H9 (cell line): Measurements from ENCODE around the gene PPP2R5E. TPM values are rescaled to one million over a fixed set of nuclear protein-coding genes. Genes with fewer than 3 reads are reported as not detected.

Source experiments
- DNase-seq: peaks from one replicate; pipeline ENCODE4 v3.0.0-alpha.2; 2017
- H2AFZ ChIP-seq: one replicate; pipeline ENCODE4 v1.6.1; 2013; ENCODE audit warnings: mild to moderate bottlenecking, low read length, control low read depth, moderate library complexity
- H2AK5ac ChIP-seq: 2 replicates; pipeline ENCODE4 v1.6.1; 2013; ENCODE audit warnings: low read length, control low read depth, mixed read lengths; ENCODE audit not compliant: insufficient read length
- H2BK120ac ChIP-seq: one replicate; pipeline ENCODE4 v1.6.1; 2013; ENCODE audit warnings: low read depth, mild to moderate bottlenecking, low read length, control low read depth, inconsistent platforms; ENCODE audit not compliant: poor library complexity, severe bottlenecking
- H2BK12ac ChIP-seq: 2 replicates; pipeline ENCODE4 v1.6.1; 2013; ENCODE audit warnings: low read length, control low read depth, mixed read lengths, low read depth; ENCODE audit not compliant: insufficient read length
- H2BK15ac ChIP-seq: 2 replicates; pipeline ENCODE4 v1.6.1; 2013; ENCODE audit warnings: low read depth, low read length, control low read depth
- H2BK20ac ChIP-seq: one replicate; pipeline ENCODE4 v1.6.1; 2013; ENCODE audit warnings: low read depth, mild to moderate bottlenecking, low read length, control low read depth, inconsistent platforms; ENCODE audit not compliant: poor library complexity, severe bottlenecking
- H2BK5ac ChIP-seq: 2 replicates; pipeline ENCODE4 v1.6.1; 2013; ENCODE audit warnings: low read length, control low read depth, mixed read lengths; ENCODE audit not compliant: insufficient read length
- H3K14ac ChIP-seq: 2 replicates; pipeline ENCODE4 v1.6.1; 2013; ENCODE audit warnings: low read length, control low read depth; ENCODE audit not compliant: insufficient read depth
- H3K18ac ChIP-seq: 2 replicates; pipeline ENCODE4 v1.6.1; 2013; ENCODE audit warnings: low read depth, mild to moderate bottlenecking, mixed read lengths, low read length, control low read depth; ENCODE audit not compliant: insufficient read length
- H3K23ac ChIP-seq: 2 replicates; pipeline ENCODE4 v1.6.1; 2013; ENCODE audit warnings: low read length, control low read depth, mixed read lengths, low read depth; ENCODE audit not compliant: insufficient read length
- H3K23me2 ChIP-seq: 2 replicates; pipeline ENCODE4 v1.6.1; 2013; ENCODE audit warnings: low read depth, mild to moderate bottlenecking, mixed read lengths, low read length, control low read depth; ENCODE audit not compliant: insufficient read length, poor library complexity, severe bottlenecking
- H3K27ac ChIP-seq: 2 replicates; pipeline ENCODE4 v1.5.1; 2013; ENCODE audit warnings: low read length, control low read depth, mixed read lengths, low read depth; ENCODE audit not compliant: insufficient read length
- H3K27me3 ChIP-seq: 2 replicates; pipeline ENCODE4 v1.6.1; 2013; ENCODE audit warnings: low read length, control low read depth, inconsistent platforms; ENCODE audit not compliant: insufficient read depth
- H3K4ac ChIP-seq: 2 replicates; pipeline ENCODE4 v1.6.1; 2013; ENCODE audit warnings: low read depth, mild to moderate bottlenecking, control low read depth, inconsistent platforms, low read length, moderate library complexity
- H3K4me1 ChIP-seq: 2 replicates; pipeline ENCODE4 v1.6.1; 2013; ENCODE audit warnings: low read length, control low read depth, inconsistent platforms; ENCODE audit not compliant: insufficient read depth
- H3K4me2 ChIP-seq: 2 replicates; pipeline ENCODE4 v1.6.1; 2013; ENCODE audit warnings: low read length, control low read depth, mixed read lengths; ENCODE audit not compliant: insufficient read length, insufficient read depth
- H3K56ac ChIP-seq: 2 replicates; pipeline ENCODE4 v1.6.1; 2013; ENCODE audit warnings: low read depth, mild to moderate bottlenecking, mixed read lengths, low read length, control low read depth; ENCODE audit not compliant: insufficient read length
- H3K79me1 ChIP-seq: 2 replicates; pipeline ENCODE4 v1.6.1; 2013; ENCODE audit warnings: low read depth, mild to moderate bottlenecking, moderate library complexity, low read length, control low read depth, inconsistent platforms; ENCODE audit not compliant: insufficient read depth, poor library complexity, severe bottlenecking
- H3K79me2 ChIP-seq: 2 replicates; pipeline ENCODE4 v1.6.1; 2013; ENCODE audit warnings: low read length, control low read depth, inconsistent platforms; ENCODE audit not compliant: insufficient read depth
- H3K9ac ChIP-seq: 2 replicates; pipeline ENCODE4 v1.6.1; 2013; ENCODE audit warnings: low read length, control low read depth, mixed read lengths; ENCODE audit not compliant: insufficient read length; ENCODE audit errors: extremely low read depth
- H3K9me3 ChIP-seq: one replicate; pipeline ENCODE4 v1.6.1; 2013; ENCODE audit warnings: low read depth, low read length, inconsistent platforms; ENCODE audit not compliant: control insufficient read depth
- H3T11ph ChIP-seq: one replicate; pipeline ENCODE4 v1.6.1; 2013; ENCODE audit warnings: mild to moderate bottlenecking, low read length, control low read depth, inconsistent platforms
- H4K20me1 ChIP-seq: one replicate; pipeline ENCODE4 v1.6.1; 2013; ENCODE audit not compliant: control insufficient read depth, insufficient read length, insufficient read depth
- H4K5ac ChIP-seq: 2 replicates; pipeline ENCODE4 v1.6.1; 2013; ENCODE audit warnings: low read depth, mild to moderate bottlenecking, mixed read lengths, low read length, control low read depth; ENCODE audit not compliant: insufficient read length
- H4K8ac ChIP-seq: replicated peaks from 2 replicates; pipeline ENCODE4 v1.6.1; 2013; ENCODE audit warnings: low read length, control low read depth, mixed read lengths, low read depth; ENCODE audit not compliant: insufficient read length
- H4K91ac ChIP-seq: 2 replicates; pipeline ENCODE4 v1.6.1; 2013; ENCODE audit warnings: low read depth, mild to moderate bottlenecking, moderate library complexity, mixed read lengths, low read length, control low read depth; ENCODE audit not compliant: insufficient read length
- H3K27ac Mint-ChIP-seq, 3 experiments: 2 replicates in 2 of 3; 3 replicates in 1 of 3; pipeline ENCODE4 v1.8.0; 2020 to 2021; ENCODE audit warnings: mixed read lengths in 3 of 3, mild to moderate bottlenecking in 1 of 3, moderate library complexity in 1 of 3
- H3K27me3 Mint-ChIP-seq: 2 replicates; pipeline ENCODE4 v1.8.0; 2021; ENCODE audit warnings: low read depth, mild to moderate bottlenecking, moderate library complexity, mixed read lengths
- H3K36me3 Mint-ChIP-seq, 3 experiments: 2 replicates in 2 of 3; 3 replicates in 1 of 3; pipeline ENCODE4 v1.8.0; 2020 to 2021; ENCODE audit warnings: low read depth in 3 of 3, mixed read lengths in 3 of 3; ENCODE audit not compliant: insufficient read depth in 1 of 3
- H3K4me1 Mint-ChIP-seq, 2 experiments: 2 replicates each; pipeline ENCODE4 v1.8.0; 2020; ENCODE audit warnings: mixed read lengths in 2 of 2
- H3K4me3 Mint-ChIP-seq, 2 experiments: 2 replicates in 1 of 2; 3 replicates in 1 of 2; pipeline ENCODE4 v1.8.0; 2020 to 2021; ENCODE audit warnings: mild to moderate bottlenecking in 2 of 2, mixed read lengths in 2 of 2, moderate library complexity in 1 of 2
- H3K9me3 Mint-ChIP-seq, 2 experiments: 2 replicates in 1 of 2; 3 replicates in 1 of 2; pipeline ENCODE4 v1.8.0; 2020; ENCODE audit warnings: mild to moderate bottlenecking in 2 of 2, mixed read lengths in 2 of 2, moderate library complexity in 1 of 2
- CTCF ChIP-seq: fragments of 200-600 bp; sonication (generic); conservative IDR thresholded peaks from 3 replicates; pipeline ENCODE4 v1.8.0; 2021; ENCODE audit warnings: antibody characterized with exemption, mild to moderate bottlenecking
- WGBS: extraction: QIAGEN DNeasy Blood & Tissue Kit; methylation state at CpG from one replicate; pipeline ENCODE4 v1.1.7; 2013; ENCODE audit warnings: missing lambda C conversion rate, low lambda C conversion rate, mixed read lengths; ENCODE audit not compliant: insufficient read length; ENCODE audit errors: extremely low coverage; 5-methylcytosine and 5-hydroxymethylcytosine counted together
- total RNA-seq: library from RNA; stranded (reverse); gene quantifications from 2 replicates; pipeline ENCODE4 v1.2.1, GENCODE V29; 2021

Gene PPP2R5E
- total RNA-seq, 1 experiment from 2014 or later, result 65.8 TPM

DNA sequence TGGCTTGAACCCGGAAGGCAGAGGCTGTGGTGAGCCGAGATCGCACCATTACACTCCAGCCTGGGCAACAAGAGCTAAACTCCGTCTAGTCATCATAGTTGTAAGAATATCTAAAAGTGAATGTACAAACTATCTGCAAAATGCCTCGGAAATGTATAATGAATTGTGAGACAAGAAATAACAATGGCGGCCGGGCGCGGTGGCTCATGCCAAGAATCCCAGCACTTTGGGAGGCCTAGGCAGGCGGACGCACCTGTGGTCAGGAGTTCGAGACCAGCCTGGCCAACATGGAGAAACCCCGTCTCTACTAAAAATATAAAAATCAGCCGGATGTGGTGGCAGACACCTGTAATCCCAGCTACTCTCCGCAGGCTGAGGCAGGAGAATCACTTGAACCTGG lies 9.7 kb downstream of the PPP2R5E start:
- Mint-ChIP-seq H3K4me1 (no peaks in the 10 kb centered on the region), H3K9me3 (no peaks in the 10 kb centered on the region; a peak in 1 of 5 replicates)
- H4K20me1 ChIP-seq, result no peaks in the 10 kb centered on the region

More for the DNA sequence above, 9.7 kb downstream of the PPP2R5E start:
- H3K23me2 ChIP-seq, result no peaks in the 10 kb centered on the region
- TF ChIP-seq CTCF, result no peak
- H3K36me3 Mint-ChIP-seq, result peaks cover 29 to 69% (median 62%) of the 10 kb centered on the region in 3 experiments
- H3K27me3 Mint-ChIP-seq, result no peaks in the 10 kb centered on the region
- H3K9ac ChIP-seq, result no peak overlapping the region
- no peak overlapping the region for H2BK120ac ChIP-seq
- no peak overlapping the region for H3K27ac ChIP-seq
- no peak overlapping the region for H3K4me2 ChIP-seq
- H2BK15ac ChIP-seq, result no peak overlapping the region
- H3K23ac ChIP-seq, result no peak overlapping the region
- H3K4ac ChIP-seq, result no peak overlapping the region
- no peak overlapping the region for H4K91ac ChIP-seq
- DNase-seq, result no peak
- H3T11ph ChIP-seq, result no peak overlapping the region
- no peak overlapping the region for H2BK20ac ChIP-seq
- H4K5ac ChIP-seq, result no peak overlapping the region
- no peak overlapping the region for H3K4me3 Mint-ChIP-seq
- H2BK5ac ChIP-seq, result no peak overlapping the region
- no peak overlapping the region for H3K56ac ChIP-seq
- H2AK5ac ChIP-seq, result no peak overlapping the region
- no CpG with 5 or more reads among the region's 15 CpGs for WGBS
- H3K79me1 ChIP-seq, result peaks cover 4% of the 10 kb centered on the region
- no peak overlapping the region for H2AFZ ChIP-seq
- no peaks in the 10 kb centered on the region for H3K9me3 ChIP-seq
- no peak overlapping the region for H2BK12ac ChIP-seq
- no peak overlapping the region for H4K8ac ChIP-seq
- no peaks in the 10 kb centered on the region for H3K27me3 ChIP-seq
- H3K14ac ChIP-seq, result no peak overlapping the region
- H3K27ac Mint-ChIP-seq, result no peak overlapping the region; a peak in 1 of 7 replicates
- H3K18ac ChIP-seq, result no peak overlapping the region
- no peaks in the 10 kb centered on the region for H3K4me1 ChIP-seq
- H3K79me2 ChIP-seq, result peaks cover 6% of the 10 kb centered on the region; the same call in 1 of the 2 replicates
